G401.6 (cell line): ENCODE results near the gene PPIA.
A peak's percentile ranks its signal among the peaks of the same experiment; 100 is the strongest.
"Not testable (repeated sequence)": the region's sequence is repeated elsewhere in the genome, so short reads cannot be mapped to it uniquely, and the experiment has no call there.

Experiments used
- FAIRE-seq: peaks from 2 replicates; lab custom pipeline; 2012; peaks lifted over from hg19 to GRCh38; lab: Jason Lieb, UNC

The PPIA gene

DNA sequence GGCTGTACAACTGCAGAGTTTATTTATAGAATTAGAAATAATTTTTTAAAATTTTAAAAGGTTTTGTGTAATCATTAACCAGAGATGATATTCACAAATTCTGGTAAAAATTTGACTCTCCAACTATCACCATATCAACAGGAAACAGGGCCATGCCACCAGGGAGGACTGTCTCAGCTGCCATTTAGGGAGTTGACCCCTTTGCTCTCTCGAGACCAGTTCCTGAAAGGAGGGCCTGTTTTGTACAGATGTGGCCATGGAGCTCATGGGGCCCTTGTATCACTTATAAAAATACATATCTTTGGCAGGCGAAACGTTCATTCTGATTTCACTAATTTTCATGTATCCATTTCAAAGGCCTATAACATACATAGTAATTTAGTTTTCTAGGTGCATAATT lies 31.1 kb downstream of the PPIA start:
- FAIRE-seq = no peak

DNA sequence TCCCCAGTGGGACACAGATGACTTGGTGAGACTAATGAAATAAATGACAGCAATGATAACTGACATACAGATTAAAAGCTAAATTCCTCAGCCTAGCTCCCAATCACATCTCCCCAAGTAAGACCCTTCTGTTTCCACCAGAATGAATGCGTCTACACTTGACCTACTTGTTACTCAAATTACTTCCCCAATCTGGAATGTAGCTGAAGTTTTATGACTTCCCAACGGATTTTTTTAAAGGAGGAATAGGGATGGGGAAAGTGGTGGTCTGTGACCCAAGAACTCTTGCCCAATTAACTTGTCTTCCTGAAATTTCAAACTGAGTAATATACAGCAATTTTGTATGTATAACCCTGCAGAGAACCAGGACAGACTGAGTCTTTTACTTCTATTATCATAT lies 42.3 kb downstream of the PPIA start:
- no peak for FAIRE-seq

DNA sequence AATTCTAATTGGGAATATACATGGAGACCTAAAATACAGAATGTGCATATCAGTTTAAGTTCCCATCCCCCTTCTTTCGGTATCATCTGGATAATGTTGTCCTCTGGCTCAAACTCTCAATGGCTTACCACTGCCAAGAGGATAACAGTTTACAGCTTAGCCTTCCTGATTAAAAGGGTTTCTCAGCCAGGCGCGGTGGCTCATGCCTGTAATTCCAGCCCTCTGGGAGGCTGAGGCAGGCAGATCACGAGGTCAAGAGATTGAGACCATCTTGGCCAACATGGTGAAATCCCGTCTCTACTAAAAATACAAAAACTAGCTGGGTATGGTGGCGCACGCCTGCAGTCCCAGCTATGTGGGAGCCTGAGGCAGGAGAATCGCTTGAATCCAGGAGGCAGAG lies 46.2 kb downstream of the PPIA start:
- not testable (repeated sequence) for FAIRE-seq

DNA sequence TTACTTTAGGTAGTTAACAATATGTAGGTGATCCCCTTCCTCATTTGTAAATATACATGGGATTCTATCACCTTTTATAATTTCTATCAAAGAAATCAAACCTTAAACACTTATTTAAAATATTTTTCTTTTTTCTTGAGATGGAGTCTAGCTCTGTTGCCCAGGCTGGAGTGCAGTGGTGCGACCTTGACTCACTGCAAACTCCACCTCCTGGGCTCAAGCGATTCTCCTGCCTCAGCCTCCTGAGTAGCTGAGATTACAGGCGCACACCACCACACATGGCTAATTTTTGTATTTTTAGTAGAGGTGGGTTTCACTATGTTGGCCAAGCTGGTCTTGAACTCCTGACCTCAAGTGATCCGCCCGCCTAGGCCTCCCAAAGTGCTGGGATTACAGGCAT lies 47.0 kb downstream of the PPIA start:
- FAIRE-seq = not testable (repeated sequence)

DNA sequence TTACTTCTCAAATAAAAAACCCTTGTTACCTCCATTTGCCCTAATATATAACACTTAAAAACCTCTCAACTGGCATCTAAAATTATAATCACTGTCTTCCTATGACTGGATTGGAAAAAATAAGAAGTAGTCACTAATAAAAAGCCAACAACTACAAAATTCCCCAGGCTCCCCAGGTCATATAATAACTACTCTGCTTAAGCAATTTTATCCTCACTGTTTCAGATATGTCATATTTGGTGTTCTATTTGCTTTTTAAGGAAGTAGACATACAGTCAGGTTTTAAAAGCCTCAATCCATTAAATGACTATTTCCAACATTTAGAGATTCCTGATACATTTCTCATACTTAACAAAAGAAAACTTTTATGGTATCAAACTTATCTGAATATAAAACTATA lies 49.0 kb downstream of the PPIA start:
- FAIRE-seq = no peak

DNA sequence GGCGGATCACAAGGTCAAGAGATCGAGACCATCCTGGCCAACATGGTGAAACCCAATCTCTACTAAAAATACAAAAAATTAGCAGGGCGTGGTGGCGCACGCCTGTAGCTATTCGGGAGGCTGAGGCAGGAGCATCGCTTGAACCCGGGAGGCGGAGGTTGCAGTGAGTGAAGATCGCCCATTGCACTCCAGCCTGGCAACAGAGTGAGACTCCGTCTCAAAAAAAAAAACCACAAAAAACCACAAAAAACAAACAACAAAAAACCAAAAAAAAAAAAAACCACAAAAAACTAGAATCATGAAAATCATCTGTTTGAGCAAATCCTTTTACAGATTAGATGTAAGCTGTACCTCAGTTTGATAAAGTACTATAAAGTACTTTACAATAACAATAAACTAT lies 49.9 kb downstream of the PPIA start:
- peak; percentile 11 for FAIRE-seq

DNA sequence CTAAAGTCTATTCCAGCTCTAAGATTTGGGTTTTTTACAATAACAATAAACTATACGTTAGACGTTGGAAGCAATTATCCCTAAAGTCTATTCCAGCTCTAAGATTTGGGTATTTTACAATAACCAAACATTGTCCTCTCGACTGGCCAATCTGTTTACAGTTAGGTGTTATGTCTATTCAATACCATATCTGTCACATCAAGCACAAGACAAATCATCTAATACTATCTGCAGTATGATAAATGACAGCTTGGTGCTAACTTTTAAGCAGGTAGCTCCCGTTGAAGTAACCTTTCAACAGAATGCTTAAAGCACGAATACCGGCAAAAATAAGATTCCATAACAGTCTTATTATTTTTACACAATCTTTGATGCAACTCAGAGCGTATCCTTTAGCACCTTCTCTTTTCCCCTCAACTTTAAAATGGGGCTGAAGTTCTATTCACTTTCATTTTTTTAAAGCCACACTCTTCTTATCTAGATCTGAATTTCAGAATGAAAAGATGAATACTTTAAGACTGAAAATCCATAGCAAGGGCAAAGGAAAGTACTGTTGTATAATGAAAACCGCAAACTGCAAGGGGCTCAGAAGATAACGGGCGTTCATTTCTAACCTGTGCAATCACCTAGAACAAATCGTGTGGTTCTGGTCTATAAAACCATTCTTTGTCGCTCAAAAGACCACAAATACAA lies 50.5 kb downstream of the PPIA start:
- no peak for FAIRE-seq

DNA sequence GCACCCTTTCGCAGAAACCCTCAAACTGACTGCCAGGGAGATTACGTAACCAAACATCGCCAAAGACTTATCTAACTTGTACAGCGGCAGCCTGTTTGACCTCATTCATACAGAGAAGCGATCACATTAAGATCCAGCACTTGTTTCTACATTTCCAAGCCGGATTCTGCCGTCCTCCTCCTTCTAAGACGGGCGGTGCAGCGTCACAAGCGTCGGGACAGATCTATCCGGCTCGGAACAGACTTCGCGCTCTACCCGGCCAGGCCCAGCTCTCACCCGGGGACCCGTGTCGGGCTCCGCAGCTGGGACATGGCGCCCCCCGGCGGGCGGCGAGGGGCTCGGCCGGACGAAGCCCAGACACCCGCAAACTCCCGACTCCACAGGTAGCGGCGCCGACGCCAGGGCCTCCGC lies 51.0 kb downstream of the PPIA start:
- no peak for FAIRE-seq

DNA sequence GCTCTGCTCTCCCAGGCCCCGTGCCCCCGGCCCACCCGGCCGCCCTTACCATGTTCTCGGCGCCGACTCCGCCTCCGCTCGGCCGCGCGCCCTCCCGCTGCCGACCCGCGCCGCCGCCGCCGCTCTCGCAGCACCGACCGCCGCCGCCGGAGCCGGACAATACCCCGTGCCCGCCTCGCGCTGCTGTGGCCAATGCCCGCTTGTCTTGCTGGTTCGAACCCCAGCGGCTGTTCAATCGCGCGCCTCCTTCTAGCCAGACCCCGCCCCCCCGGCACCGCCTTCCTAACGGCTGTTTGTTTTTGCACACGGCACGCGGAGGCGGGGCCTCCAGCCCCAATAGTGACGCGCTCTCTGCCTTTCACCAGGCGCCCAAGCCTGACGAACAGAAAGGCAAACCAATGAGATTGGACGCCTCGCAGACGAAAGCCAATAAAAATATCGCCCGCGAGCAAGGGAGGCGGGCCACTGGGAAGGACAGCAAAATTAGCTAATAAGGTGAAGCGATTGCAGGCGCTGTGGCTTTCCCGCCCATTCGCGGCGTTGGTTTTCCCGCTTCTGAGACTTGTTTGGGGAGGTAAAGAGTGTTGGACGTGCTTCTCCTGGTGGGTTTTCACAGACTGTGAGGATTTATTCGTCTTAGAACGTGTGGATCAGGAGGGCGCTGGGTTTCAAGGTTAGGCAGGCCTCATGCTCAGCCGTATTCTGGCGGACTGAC lies 51.6 kb downstream of the PPIA start, which contains the start of gene H2AZ2:
H2AZ2 (minus strand) TSS at position 168 of the 715 bp plus-strand sequence; CDS start at position 52, 116 bp downstream.
- FAIRE-seq = peak; percentile 98

DNA sequence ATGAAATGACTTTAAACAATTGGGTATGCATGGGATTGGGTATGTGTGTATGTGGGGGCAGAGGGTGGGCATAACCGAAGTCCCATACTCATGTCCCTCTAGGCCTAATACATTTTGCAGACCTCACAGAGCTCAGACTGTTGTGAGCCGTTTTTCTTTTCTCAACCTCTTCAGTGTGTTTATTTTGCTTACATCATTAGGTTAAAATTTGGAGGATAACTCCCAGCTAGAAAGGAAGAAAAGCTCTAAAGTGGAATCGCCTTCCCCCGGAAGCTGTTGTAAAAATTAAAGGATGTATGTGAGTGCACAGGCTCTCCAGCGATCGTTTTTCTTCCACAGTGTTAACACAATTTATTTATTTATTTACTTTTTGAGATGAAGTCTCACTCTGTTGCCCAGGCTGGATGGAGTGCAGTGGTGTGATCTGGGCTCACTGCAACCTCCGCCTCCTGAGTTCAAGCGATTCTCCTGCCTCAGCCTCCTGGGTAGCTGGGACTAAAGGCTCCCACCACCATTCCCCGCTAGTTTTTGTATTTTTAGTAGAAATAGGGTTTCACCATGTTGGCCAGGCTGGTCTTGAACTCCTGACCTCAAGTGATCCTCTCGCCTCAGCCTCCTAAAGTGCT lies 52.9 kb downstream of the PPIA start:
- no peak for FAIRE-seq

DNA sequence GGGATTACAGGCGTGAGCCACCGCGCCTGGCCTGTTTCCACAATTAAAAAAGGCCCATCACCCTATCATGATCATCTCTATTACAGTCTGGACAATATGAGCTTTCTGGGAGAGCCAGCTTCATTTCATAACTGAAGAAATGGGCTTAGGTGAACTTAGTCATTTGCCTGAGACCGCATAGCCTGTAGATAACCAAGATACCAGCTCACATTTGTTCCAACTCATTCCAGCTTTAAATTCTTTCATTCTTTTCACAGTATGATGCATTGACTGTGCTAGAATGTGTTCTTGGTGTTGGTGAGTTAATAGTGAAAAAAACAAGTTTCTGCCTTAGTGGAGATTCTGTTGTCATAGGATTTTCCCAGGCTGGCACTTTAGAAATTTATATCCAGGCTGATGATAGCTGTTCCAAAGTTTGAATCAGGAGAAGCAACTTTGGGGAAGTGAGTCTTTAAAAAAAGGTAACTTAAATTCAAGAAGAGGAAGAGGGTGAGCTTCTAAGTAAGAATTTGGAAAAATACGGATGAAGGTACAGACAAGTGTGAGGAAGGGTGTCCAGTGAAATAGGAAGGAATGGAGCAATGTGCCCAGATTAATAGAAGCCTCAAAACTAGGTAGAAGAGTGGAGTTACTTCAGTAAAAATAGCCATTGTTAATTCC lies 53.5 kb downstream of the PPIA start:
- no peak for FAIRE-seq

DNA sequence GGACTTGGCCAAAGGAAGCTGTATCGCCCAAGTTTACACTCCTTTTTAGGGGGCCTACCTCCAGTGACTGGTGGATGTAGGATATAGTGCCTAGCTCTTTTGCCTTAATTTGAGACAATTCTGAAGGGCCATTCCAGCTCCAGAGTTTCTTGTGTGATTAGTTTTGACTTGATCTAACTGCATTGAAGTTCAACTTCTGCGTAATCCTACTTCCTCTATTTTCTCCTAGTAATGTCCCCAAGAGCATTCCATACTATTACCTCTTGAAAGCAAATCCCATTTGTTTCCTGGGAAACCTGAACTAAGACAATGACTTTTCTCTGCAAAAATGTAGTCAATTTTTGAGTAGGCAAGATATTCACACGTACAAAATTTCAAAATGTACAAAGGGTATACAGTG lies 56.1 kb downstream of the PPIA start:
- FAIRE-seq = no peak
